ENCODE results near the gene SPDYE6. TPM values are rescaled to one million over a fixed set of nuclear protein-coding genes. Genes with fewer than 3 reads are reported as not detected.
"Not testable (repeated sequence)": the region's sequence is repeated elsewhere in the genome, so short reads cannot be mapped to it uniquely, and the experiment has no call there.

SPDYE6 gene
- total and polyA plus RNA-seq, 2 donors = not detected

GRCh38 chr7:102387064-102387463 lies 30.8 kb upstream of the SPDYE6 start:
- 92% methylated on average over 6 of the region's 6 CpGs for WGBS
- no peaks in the 10 kb centered on the region for H3K36me3 ChIP-seq (ENCODE audit: insufficient read depth)
- H3K27ac ChIP-seq (ENCODE audit: low read depth) = no peak overlapping the region
- DNase-seq (ENCODE audit: extremely low spot score) = no peak
- H3K4me3 ChIP-seq (ENCODE audit: low read depth, low read length) = no peak overlapping the region
- no peaks in the 10 kb centered on the region for H3K4me1 ChIP-seq (ENCODE audit: insufficient read depth)

- H3K36me3 ChIP-seq (ENCODE audit: insufficient read depth); H3K27ac ChIP-seq (ENCODE audit: low read depth); H3K4me3 ChIP-seq (ENCODE audit: low read depth, low read length); H3K4me1 ChIP-seq (ENCODE audit: insufficient read depth); DNase-seq (ENCODE audit: extremely low spot score): not testable (repeated sequence)
- 93% methylated on average over 6 of the region's 7 CpGs for WGBS
These were observed 25.6 kb upstream of the SPDYE6 start for GRCh38 chr7:102381696-102382425.

- not testable (repeated sequence) for H3K27ac ChIP-seq (ENCODE audit: low read depth); DNase-seq (ENCODE audit: extremely low spot score); H3K36me3 ChIP-seq (ENCODE audit: insufficient read depth); H3K4me3 ChIP-seq (ENCODE audit: low read depth, low read length); H3K4me1 ChIP-seq (ENCODE audit: insufficient read depth)
- WGBS = 82% methylated on average over 8 of the region's 8 CpGs
These were observed 24.6 kb upstream of the SPDYE6 start for GRCh38 chr7:102380837-102381236.

GRCh38 chr7:102376964-102377466 lies 20.8 kb upstream of the SPDYE6 start:
- WGBS = 88% methylated on average over 6 of the region's 6 CpGs
- H3K27ac ChIP-seq (ENCODE audit: low read depth) = no peak overlapping the region
- peaks cover 3% of the 10 kb centered on the region for H3K36me3 ChIP-seq (ENCODE audit: insufficient read depth)
- H3K4me3 ChIP-seq (ENCODE audit: low read depth, low read length) = no peak overlapping the region
- H3K4me1 ChIP-seq (ENCODE audit: insufficient read depth) = no peaks in the 10 kb centered on the region
- no peak for DNase-seq (ENCODE audit: extremely low spot score)

GRCh38 chr7:102372796-102373195 lies 16.6 kb upstream of the SPDYE6 start:
- H3K27ac ChIP-seq (ENCODE audit: low read depth); H3K36me3 ChIP-seq (ENCODE audit: insufficient read depth); H3K4me1 ChIP-seq (ENCODE audit: insufficient read depth); DNase-seq (ENCODE audit: extremely low spot score); H3K4me3 ChIP-seq (ENCODE audit: low read depth, low read length): not testable (repeated sequence)
- 36% methylated on average over 2 of the region's 2 CpGs for WGBS

DNA sequence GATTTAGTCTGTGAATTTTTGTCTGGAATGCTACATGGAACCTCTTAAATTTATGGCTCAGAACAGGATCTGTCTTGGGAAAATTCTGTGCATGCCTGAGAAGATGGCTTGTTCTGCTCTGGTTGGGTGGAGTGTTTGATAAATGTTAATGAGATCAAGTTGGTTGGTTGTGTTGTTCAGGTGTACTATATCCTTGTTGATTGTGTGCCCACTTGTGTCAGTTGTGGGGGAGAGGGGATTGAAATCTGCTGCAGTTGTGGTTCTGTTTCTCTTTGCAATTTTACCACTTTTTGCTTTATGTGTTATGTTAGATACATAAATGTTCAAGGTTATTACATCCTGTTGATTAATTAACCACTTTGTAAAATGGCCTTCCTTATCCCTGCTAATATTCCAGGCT lies 13.8 kb upstream of the SPDYE6 start:
- H3K36me3 ChIP-seq (ENCODE audit: insufficient read depth); H3K27ac ChIP-seq (ENCODE audit: low read depth); H3K4me1 ChIP-seq (ENCODE audit: insufficient read depth); DNase-seq (ENCODE audit: extremely low spot score); H3K4me3 ChIP-seq (ENCODE audit: low read depth, low read length): not testable (repeated sequence)

DNA sequence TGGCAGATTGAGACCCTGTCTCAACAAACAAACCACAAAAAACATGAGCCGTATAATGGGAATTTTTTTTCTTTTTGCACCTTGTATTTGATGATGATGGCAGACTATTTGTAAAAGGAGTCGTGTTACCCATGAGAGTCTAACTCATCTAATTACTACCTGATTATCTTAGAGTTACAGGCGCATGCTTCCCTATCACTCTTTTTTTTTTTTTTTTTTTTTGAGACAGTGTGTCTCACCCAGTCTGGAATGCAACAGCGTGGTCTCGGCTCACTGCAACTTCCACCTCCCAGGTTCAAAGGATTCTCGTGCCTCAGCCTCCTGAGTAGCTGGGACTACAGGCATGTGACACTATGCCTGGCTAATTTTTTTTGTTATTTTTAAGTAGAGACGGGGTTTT lies 9.1 kb upstream of the SPDYE6 start:
- H3K4me1 ChIP-seq (ENCODE audit: insufficient read depth); H3K27ac ChIP-seq (ENCODE audit: low read depth); H3K4me3 ChIP-seq (ENCODE audit: low read depth, low read length); H3K36me3 ChIP-seq (ENCODE audit: insufficient read depth); DNase-seq (ENCODE audit: extremely low spot score): not testable (repeated sequence)
- WGBS = 70% methylated on average over 7 of the region's 7 CpGs

DNA sequence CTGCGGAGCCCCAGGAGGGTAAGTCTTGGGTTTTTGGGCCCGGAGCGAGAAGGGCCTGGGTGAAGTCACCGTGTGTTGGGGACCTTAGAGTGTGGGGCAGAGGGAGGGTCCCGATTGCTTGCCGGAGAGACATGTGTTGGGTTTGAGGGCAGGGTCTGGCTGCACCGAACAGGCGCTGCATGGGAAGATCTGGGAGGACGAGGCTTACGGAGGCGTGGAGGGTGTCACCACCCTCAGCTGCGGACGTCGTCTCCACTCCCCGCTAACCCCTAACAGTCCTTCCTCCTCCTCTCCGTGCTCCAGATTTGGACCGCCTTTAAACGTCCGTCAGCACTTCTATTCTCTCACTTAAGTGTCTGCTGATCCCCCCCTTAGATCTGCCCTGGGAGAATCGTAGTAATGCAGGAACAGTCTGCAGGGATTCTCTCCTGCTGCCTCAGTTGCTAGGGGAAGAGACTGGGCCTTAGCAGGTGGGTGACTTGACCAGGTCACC lies 8.2 kb upstream of the SPDYE6 start:
- Histone ChIP-seq H3K4me3 (ENCODE audit: low read depth, low read length) (peak overlapping the region; percentile 55), H3K27ac (ENCODE audit: low read depth) (peak overlapping the region; percentile 62)
- DNase-seq (ENCODE audit: extremely low spot score); H3K36me3 ChIP-seq (ENCODE audit: insufficient read depth); H3K4me1 ChIP-seq (ENCODE audit: insufficient read depth): not testable (repeated sequence)
- under 1% methylated on average over 20 of the region's 20 CpGs for WGBS

DNA sequence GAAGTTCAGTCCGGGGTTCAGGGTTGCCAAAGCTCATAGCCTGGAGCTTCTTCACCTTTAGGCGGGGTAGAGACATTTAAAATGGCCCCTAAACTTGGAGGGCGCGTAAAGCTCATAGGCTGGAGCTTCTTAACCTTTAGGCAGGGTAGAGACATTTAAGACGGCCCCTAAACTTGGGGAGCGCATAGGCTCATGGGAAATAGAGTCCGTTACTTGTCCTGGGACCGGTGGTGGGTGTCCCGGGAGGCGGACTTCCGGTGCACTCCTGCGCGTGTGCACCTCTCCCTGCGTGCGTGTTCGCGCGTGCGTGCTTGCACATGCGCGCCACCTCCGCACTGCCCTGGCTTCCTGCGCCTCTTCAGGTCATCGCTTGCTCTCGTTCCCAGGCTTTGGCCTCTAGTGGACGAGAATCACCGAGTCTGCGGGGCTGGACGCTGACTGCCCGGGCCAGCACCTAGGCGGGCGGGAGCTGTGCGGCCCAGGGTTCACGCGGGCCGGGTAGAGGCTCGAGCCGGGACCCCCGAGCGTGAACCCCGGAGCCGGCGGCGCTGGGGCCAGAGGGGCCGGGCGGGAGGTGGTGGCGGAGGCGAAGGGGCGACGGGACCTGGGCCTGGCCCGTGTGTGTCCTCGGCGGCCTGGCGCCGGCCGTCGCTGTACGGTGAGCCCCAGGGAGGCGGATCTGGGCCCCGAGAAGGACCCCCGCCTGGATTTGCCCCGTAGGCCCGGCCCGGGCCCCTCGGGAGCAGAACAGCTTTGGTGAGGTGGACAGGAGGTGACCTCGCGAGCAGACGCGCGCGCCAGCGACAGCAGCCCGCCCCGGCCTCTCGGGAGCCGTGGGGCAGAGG lies 7.5 kb upstream of the SPDYE6 start:
- Histone ChIP-seq H3K4me3 (ENCODE audit: low read depth, low read length) (peak overlapping the region; percentile 55), H3K27ac (ENCODE audit: low read depth) (peak overlapping the region; percentile 62)
- H3K4me1 ChIP-seq (ENCODE audit: insufficient read depth); H3K36me3 ChIP-seq (ENCODE audit: insufficient read depth): not testable (repeated sequence)
- DNase-seq (ENCODE audit: extremely low spot score) = peak; percentile 96
- whole genome bisulfite sequencing = under 1% methylated on average over 75 of the region's 76 CpGs

DNA sequence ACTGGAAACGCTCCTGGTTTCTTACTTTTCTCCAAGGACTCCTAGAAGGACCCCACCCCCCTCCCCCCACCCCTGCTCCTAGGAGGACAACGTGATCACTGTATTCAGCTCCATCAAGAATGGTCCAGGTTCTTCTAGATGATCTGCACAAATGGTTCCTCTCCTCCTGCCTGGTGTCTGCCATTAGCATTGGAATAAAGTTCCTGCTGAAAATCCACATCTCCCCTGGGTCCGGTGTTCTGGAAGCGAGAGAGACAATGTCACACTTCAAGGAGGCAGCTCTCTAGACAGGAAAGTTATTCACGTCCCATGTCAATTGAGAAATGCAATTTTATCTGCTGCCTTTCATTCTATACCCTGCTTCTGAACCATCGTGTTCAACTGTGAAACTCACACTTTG lies 9.3 kb downstream of the SPDYE6 start:
- not testable (repeated sequence) for H3K36me3 ChIP-seq (ENCODE audit: insufficient read depth); DNase-seq (ENCODE audit: extremely low spot score); H3K27ac ChIP-seq (ENCODE audit: low read depth); H3K4me1 ChIP-seq (ENCODE audit: insufficient read depth); H3K4me3 ChIP-seq (ENCODE audit: low read depth, low read length)
- 87% methylated on average over 2 of the region's 6 CpGs for WGBS

DNA sequence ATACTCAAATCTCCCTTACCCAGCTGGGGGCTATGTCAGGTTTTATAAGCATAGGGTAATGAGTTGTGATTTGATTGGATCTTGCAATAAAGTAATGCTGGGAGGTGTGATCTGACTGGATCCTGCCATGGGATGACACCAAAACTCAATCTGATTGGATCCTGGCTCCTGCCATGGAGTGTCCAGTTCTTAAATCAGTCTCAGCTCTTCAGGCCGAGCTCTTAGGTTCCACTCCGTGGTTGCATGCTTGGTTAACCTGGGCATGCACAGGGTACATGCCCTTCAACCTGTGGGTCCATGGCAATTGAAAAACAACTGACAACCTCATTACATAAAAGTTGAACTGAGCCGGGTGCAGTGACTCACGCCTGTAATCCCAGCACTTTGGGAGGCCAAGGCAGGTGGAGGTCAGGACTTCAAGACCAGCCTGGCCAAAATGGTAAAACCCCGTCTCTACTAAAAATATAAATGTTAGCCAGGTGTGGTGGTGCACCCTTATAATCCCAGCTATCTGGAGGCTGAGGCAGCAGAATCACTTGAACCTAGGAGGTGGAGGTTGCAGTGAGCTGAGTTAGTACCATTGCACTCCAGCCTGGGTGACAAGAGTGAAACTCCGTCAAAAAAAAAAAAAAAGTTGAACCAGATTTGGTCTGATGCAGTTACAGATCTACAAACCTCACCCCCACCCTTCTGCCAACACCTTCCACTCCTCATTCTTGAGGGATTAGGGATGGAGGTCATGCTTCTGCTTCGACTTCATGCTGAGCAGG lies 15.5 kb downstream of the SPDYE6 start:
- not testable (repeated sequence) for H3K4me1 ChIP-seq (ENCODE audit: insufficient read depth); H3K4me3 ChIP-seq (ENCODE audit: low read depth, low read length); H3K36me3 ChIP-seq (ENCODE audit: insufficient read depth); H3K27ac ChIP-seq (ENCODE audit: low read depth); DNase-seq (ENCODE audit: extremely low spot score)
- WGBS = 64% methylated on average over 5 of the region's 7 CpGs

GRCh38 chr7:102337420-102337819 lies 18.8 kb downstream of the SPDYE6 start:
- not testable (repeated sequence) for H3K4me3 ChIP-seq (ENCODE audit: low read depth, low read length); H3K36me3 ChIP-seq (ENCODE audit: insufficient read depth); H3K27ac ChIP-seq (ENCODE audit: low read depth); H3K4me1 ChIP-seq (ENCODE audit: insufficient read depth); DNase-seq (ENCODE audit: extremely low spot score)
- 70% methylated on average over 4 of the region's 4 CpGs for WGBS

GRCh38 chr7:102337002-102337401 lies 19.2 kb downstream of the SPDYE6 start:
- not testable (repeated sequence) for H3K4me1 ChIP-seq (ENCODE audit: insufficient read depth); H3K36me3 ChIP-seq (ENCODE audit: insufficient read depth); H3K27ac ChIP-seq (ENCODE audit: low read depth); DNase-seq (ENCODE audit: extremely low spot score); H3K4me3 ChIP-seq (ENCODE audit: low read depth, low read length)
- WGBS = 70% methylated on average over 2 of the region's 8 CpGs

Data from urinary bladder (tissue), 4 donors.